ENCODE results near the gene FAM53B.

Gene FAM53B

DNA sequence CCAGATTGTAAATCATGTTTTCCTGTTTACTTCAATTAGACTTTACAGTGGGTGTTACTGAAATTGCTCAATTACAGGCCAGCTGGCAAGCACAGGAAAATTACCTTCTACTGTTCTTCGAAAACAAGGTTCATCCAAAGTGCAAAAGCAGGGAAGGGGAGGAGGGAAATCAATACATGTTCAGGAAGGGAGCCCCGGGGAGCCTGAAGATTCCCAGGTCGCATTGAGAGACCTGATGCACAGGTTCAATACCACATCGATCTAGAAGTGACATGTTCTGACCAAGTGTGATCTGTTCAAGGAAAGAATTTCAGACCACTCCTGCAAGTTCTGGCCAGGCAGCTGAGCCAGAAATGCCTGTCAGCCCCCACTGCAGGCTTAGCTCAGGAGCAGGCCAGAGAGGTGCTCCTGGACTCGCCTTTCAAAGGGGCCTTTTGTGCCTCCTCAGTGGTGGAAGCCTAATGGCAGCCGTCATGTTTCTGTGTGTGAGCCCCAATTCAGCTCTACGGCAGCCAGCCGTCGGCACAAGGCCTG lies 35.9 kb downstream of the FAM53B start:
- H3K4me3 ChIP-seq (replicated peaks in 1 of 2; ENCODE audit: low read depth in 2 of 2, low read length in 2 of 2) = no peak overlapping the region
- no peak for DNase-seq (ENCODE audit: low read depth in 2 of 2)
- TF ChIP-seq, protein P1, sequence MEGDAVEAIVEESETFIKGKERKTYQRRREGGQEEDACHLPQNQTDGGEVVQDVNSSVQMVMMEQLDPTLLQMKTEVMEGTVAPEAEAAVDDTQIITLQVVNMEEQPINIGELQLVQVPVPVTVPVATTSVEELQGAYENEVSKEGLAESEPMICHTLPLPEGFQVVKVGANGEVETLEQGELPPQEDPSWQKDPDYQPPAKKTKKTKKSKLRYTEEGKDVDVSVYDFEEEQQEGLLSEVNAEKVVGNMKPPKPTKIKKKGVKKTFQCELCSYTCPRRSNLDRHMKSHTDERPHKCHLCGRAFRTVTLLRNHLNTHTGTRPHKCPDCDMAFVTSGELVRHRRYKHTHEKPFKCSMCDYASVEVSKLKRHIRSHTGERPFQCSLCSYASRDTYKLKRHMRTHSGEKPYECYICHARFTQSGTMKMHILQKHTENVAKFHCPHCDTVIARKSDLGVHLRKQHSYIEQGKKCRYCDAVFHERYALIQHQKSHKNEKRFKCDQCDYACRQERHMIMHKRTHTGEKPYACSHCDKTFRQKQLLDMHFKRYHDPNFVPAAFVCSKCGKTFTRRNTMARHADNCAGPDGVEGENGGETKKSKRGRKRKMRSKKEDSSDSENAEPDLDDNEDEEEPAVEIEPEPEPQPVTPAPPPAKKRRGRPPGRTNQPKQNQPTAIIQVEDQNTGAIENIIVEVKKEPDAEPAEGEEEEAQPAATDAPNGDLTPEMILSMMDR (IDR thresholded peaks at IDR 0.05; ENCODE audit: low read depth, low read length) = no peak

DNA sequence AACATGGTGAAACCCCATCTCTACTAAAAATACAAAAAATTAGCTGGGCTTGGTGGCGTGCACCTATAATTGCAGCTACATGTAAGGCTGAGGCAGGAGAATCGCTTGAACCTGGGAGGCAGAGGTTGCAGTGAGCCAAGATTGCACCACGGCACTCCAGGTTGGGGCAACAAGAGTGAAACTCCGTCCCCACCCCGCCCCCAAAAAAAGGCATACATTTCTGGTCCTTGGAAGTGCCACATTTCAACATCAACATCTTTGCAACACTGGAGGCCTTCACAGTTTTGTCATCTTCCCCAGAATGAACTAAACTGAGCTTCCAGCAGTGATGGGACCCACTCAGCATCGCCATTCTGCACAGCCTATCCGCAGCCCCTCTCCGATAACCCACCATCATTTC lies 36.6 kb downstream of the FAM53B start:
- no peak for DNase-seq (ENCODE audit: low read depth in 2 of 2)
- TF ChIP-seq, protein P1 (IDR thresholded peaks at IDR 0.05; ENCODE audit: low read depth, low read length) = no peak
- no peak overlapping the region for H3K4me3 ChIP-seq (replicated peaks in 1 of 2; ENCODE audit: low read depth in 2 of 2, low read length in 2 of 2)

DNA sequence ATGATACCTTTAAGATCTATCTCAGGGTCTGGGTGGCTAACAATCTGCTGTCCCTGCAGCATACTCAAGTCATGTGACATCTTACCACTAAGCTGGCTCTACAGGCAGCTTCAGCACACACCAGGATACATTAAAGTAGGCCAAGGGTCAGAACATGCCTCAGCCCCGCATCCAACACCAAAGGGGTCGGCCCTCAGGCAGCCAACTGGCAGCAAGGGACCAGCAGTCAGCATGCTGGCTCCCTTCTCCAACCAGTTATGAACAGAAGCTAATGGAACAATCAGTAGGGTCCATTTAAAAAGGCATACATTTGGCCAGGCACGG lies 37.1 kb downstream of the FAM53B start:
- no peak overlapping the region for H3K4me3 ChIP-seq (replicated peaks in 1 of 2; ENCODE audit: low read depth in 2 of 2, low read length in 2 of 2)
- no peak for DNase-seq (ENCODE audit: low read depth in 2 of 2)
- TF ChIP-seq, protein P1 (IDR thresholded peaks at IDR 0.05; ENCODE audit: low read depth, low read length) = no peak

DNA sequence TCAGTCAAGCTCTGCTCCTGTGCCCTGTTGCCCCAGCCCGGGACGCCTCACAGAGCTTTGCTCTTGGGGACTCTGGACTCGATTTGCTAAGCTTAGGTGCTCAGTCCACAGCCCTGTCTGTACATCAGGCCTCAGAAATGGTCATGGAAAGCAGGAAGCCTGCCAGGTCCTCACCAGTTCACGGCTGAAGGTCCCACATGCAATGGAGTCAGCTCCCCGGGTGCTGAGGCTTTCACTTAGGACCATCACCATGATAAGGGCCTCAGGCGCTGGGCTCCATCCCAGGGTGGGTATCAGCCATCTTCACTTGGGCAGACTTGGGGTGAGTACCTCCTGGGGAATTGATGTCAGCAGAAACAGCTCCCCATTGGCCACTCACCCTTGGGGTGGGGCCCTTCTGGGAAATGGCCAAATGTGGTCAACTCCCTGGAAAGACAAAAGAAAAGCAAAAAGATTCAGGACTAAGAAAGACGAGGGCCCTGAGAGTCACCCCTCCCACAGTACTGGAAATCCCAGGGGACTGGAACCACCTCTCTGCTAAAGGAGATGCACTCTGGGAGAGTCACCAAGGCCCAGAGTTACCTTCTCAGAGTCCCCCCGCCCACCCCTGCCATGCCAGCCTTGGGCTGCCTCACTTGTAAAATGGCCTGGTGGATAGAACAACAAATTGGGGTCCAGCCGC lies 37.6 kb downstream of the FAM53B start:
- no peak overlapping the region for H3K4me3 ChIP-seq (replicated peaks in 1 of 2; ENCODE audit: low read depth in 2 of 2, low read length in 2 of 2)
- DNase-seq (ENCODE audit: low read depth in 2 of 2) = no peak
- TF ChIP-seq, protein P1 (IDR thresholded peaks at IDR 0.05; ENCODE audit: low read depth, low read length) = no peak

DNA sequence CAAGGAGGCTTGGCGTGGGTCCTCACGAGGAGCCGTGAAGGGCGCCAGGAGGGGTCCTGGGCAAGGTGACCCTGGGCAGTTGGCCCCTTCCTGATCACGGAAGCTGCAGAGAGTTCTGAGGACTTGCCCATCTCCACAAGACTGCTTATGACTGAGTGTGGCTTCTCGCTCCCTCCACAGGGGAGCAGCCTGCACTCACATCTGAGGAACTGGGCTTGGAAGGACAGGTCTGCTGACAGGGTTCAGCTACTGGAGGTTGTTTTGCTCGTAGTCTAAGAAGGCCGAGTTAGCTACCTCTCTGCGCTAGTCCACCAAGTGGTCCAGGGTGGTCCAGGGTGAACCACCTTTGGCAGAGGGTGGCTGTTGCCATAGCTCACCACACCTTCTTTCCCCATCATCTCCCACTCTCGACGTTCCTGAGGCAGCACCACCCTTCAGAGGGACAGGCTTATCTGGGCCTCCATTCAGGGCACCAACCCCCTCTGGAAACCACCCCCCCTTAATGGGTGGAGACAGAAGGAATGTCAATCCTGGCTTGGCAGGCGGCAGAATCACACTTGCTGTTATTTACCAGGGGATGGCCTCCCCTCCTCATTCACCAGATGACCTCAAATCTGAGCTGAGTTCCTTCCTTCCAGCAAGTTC lies 38.2 kb downstream of the FAM53B start:
- DNase-seq (ENCODE audit: low read depth in 2 of 2) = peak in 1 of 2 donors; percentile 48
- H3K4me3 ChIP-seq (replicated peaks in 1 of 2; ENCODE audit: low read depth in 2 of 2, low read length in 2 of 2) = no peak overlapping the region
- TF ChIP-seq, protein P1 (IDR thresholded peaks at IDR 0.05; ENCODE audit: low read depth, low read length) = no peak

DNA sequence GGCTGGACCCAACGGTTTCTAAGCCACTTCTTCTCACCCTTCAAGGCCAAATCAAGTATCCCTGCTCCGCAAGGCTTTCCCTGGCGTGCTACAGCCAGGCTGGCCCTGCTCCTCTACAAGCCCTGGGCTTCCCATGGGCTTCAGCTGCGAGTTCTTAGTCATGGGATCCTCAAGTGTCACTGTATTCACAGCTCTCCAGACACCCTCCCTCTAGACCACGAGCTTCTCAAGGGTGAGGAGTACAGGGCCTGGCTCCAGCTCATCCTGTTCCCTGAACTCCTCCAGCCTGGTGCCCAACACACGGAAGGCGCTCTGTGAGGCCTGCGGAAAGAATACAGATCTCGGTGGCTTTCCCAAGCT lies 38.8 kb downstream of the FAM53B start:
- no peak overlapping the region for H3K4me3 ChIP-seq (replicated peaks in 1 of 2; ENCODE audit: low read depth in 2 of 2, low read length in 2 of 2)
- DNase-seq (ENCODE audit: low read depth in 2 of 2) = no peak
- TF ChIP-seq, protein P1 (IDR thresholded peaks at IDR 0.05; ENCODE audit: low read depth, low read length) = no peak
